Measurements from ENCODE around the gene ASXL1. TPM values are rescaled to one million over a fixed set of nuclear protein-coding genes. Genes with fewer than 3 reads are reported as not detected.

ASXL1 gene
- 67.1 TPM for polyA plus RNA-seq (2012; ENCODE audit: insufficient read depth, insufficient read length, low read depth)

GRCh38 chr20:32357869-32358631 lies at the start of gene ASXL1:
Gene ASXL1 (plus strand): TSS chr20:32358331. CDS start chr20:32358776, 445 bp downstream.
- Histone ChIP-seq H3K36me3 (no peaks in the 10 kb centered on the region; the same call in 1 of the 2 replicates), H3K4me3 (ENCODE audit: low read depth, low read length) (peak within 1 kb of the TSS; percentile 94), H3K27me3 (no peaks in the 10 kb centered on the region), H3K9me3 (no peaks in the 10 kb centered on the region), H3K4me1 (peaks cover 26% of the 10 kb centered on the region)
- peak; percentile 99 for DNase-seq
- TF ChIP-seq, protein P1, sequence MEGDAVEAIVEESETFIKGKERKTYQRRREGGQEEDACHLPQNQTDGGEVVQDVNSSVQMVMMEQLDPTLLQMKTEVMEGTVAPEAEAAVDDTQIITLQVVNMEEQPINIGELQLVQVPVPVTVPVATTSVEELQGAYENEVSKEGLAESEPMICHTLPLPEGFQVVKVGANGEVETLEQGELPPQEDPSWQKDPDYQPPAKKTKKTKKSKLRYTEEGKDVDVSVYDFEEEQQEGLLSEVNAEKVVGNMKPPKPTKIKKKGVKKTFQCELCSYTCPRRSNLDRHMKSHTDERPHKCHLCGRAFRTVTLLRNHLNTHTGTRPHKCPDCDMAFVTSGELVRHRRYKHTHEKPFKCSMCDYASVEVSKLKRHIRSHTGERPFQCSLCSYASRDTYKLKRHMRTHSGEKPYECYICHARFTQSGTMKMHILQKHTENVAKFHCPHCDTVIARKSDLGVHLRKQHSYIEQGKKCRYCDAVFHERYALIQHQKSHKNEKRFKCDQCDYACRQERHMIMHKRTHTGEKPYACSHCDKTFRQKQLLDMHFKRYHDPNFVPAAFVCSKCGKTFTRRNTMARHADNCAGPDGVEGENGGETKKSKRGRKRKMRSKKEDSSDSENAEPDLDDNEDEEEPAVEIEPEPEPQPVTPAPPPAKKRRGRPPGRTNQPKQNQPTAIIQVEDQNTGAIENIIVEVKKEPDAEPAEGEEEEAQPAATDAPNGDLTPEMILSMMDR (IDR thresholded peaks at IDR 0.05; ENCODE audit: low read depth, low read length): no peak

DNA sequence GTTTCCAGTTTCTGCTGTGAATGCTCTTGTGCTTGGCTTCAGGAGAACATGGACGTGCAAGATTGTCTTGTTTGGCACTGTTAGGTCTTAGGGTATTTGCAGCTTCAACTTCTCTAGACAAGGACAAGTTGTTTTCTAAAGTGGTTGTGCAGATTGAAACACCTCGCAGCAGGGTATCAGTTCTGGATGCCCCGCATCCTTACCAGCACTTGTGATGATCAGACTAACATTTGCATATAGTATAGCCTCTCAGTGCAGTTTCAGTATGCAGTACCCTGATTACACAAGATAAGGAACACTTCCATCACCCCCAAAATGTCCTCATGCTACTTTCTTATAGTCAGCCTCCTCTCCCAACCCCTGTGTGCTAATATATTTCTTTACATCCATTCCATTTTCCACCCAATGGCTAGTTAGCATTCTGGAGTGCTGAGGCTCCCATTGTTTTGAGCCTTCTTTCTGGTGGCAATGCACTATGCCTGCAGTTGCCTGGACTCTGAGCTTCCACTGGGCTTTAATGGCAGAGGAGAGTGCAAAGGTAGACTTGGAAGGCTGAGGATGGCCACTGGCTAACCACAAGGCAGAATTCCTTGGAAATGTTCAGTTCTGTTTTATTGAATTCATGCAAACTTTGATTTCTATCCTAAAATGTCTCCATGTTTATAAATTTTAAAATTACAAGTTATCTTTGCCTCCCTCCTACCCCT lies 45.3 kb upstream of the ASXL1 start:
- Histone ChIP-seq H3K4me3 (ENCODE audit: low read depth, low read length) (no peak overlapping the region), H3K4me1 (peaks cover 9% of the 10 kb centered on the region), H3K27me3 (no peaks in the 10 kb centered on the region), H3K36me3 (peaks cover 44% of the 10 kb centered on the region), H3K9me3 (no peaks in the 10 kb centered on the region)
- TF ChIP-seq, protein P1 (IDR thresholded peaks at IDR 0.05; ENCODE audit: low read depth, low read length): no peak
- DNase-seq: no peak

DNA sequence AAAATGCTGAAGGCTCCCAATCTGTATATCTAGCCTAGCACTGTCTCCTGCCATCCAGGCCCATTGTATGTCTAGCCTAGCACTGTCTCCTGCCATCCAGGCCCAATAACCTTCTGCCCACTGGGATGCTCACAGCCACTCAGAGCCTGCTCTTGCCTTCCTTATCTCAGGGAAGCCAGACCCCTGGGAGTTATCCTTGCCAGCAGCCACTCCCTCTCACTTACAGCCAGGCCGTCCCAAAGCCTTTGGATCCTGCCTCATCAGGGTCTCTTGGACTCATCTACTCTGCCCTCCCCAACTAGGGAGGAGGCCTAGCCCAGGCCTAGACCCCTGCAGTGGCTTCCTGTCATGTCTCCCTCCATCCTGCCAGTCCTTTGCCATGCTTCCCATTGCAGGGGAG lies 43.4 kb upstream of the ASXL1 start:
- Histone ChIP-seq H3K4me1 (peaks cover 9% of the 10 kb centered on the region), H3K27me3 (no peaks in the 10 kb centered on the region), H3K4me3 (ENCODE audit: low read depth, low read length) (no peak overlapping the region), H3K36me3 (peaks cover 42% of the 10 kb centered on the region), H3K9me3 (no peaks in the 10 kb centered on the region)
- peak; percentile 89 for DNase-seq
- TF ChIP-seq, protein P1 (IDR thresholded peaks at IDR 0.05; ENCODE audit: low read depth, low read length): no peak

GRCh38 chr20:32315399-32315798 lies 42.7 kb upstream of the ASXL1 start:
- DNase-seq: no peak
- peaks cover 9% of the 10 kb centered on the region for H3K4me1 ChIP-seq
- no peak overlapping the region for H3K4me3 ChIP-seq (ENCODE audit: low read depth, low read length)
- TF ChIP-seq, protein P1 (IDR thresholded peaks at IDR 0.05; ENCODE audit: low read depth, low read length): no peak
- H3K9me3 ChIP-seq: no peaks in the 10 kb centered on the region
- H3K36me3 ChIP-seq: peaks cover 36% of the 10 kb centered on the region
- H3K27me3 ChIP-seq: no peaks in the 10 kb centered on the region

GRCh38 chr20:32315891-32316290 lies 42.2 kb upstream of the ASXL1 start:
- Histone ChIP-seq H3K36me3 (peaks cover 31% of the 10 kb centered on the region), H3K4me1 (peaks cover 9% of the 10 kb centered on the region), H3K9me3 (no peaks in the 10 kb centered on the region), H3K27me3 (no peaks in the 10 kb centered on the region), H3K4me3 (ENCODE audit: low read depth, low read length) (no peak overlapping the region)
- DNase-seq: no peak
- TF ChIP-seq, protein P1 (IDR thresholded peaks at IDR 0.05; ENCODE audit: low read depth, low read length): no peak

- Histone ChIP-seq H3K4me3 (ENCODE audit: low read depth, low read length) (no peak overlapping the region), H3K27me3 (no peaks in the 10 kb centered on the region), H3K36me3 (peaks cover 29% of the 10 kb centered on the region), H3K4me1 (peaks cover 9% of the 10 kb centered on the region), H3K9me3 (no peaks in the 10 kb centered on the region)
- DNase-seq: no peak
- TF ChIP-seq, protein P1 (IDR thresholded peaks at IDR 0.05; ENCODE audit: low read depth, low read length): no peak
These were observed 41.5 kb upstream of the ASXL1 start for GRCh38 chr20:32316667-32317066.

Measured in BE2C (cell line).